Transverse colon (tissue), 4 donors: ENCODE results near the gene OR8D4.

Experiments
- CTCF ChIP-seq, 5 experiments: fragments of 200-600 bp in 3 of 5; fragments of 450-650 bp in 2 of 5; sonication (generic) in 3 of 5; IDR thresholded peaks; 1 replicate in 2 of 5; 2 replicates in 3 of 5; pipeline ENCODE4 v1.5.1; 2016 to 2017; ENCODE audit warnings: antibody characterized with exemption in 5 of 5, inconsistent platforms in 3 of 5, mild to moderate bottlenecking in 2 of 5, moderate library complexity in 1 of 5
- EP300 ChIP-seq: sonication (generic); formaldehyde crosslinking; IDR thresholded peaks from one replicate; pipeline ENCODE4 v1.6.1; 2017; ENCODE audit warnings: antibody characterized with exemption, low read depth
- POLR2A ChIP-seq: fragments of 450-650 bp; IDR thresholded peaks from one replicate; pipeline ENCODE4 v1.6.1; 2016; ENCODE audit warnings: antibody characterized with exemption, mild to moderate bottlenecking, moderate library complexity
- POLR2AphosphoS5 ChIP-seq, 3 donors: sonication (generic); formaldehyde crosslinking; IDR thresholded peaks; one replicate each; pipeline ENCODE4 v1.6.1; 2016; ENCODE audit warnings: antibody characterized with exemption in 3 of 3

- no peak for TF ChIP-seq CTCF (IDR thresholded peaks at IDR 0.05)
- TF ChIP-seq POLR2A: no peak
- TF ChIP-seq EP300: no peak
- no peak for TF ChIP-seq POLR2AphosphoS5 (IDR thresholded peaks at IDR 0.05)
These were observed 3.0 kb downstream of the OR8D4 start for GRCh38 chr11:123904932-123905331.
